HepG2 (cell line): ENCODE results near the gene DGKB. TPM values are rescaled to one million over a fixed set of nuclear protein-coding genes. Genes with fewer than 3 reads are reported as not detected.

Source experiments
- ATAC-seq: fragments of 200-7000 bp; cut with Tn5 transposase; 3 replicates; pipeline ENCODE4 v1.9.1; 2020; ENCODE audit warnings: mild to moderate bottlenecking, moderate library complexity
- BruUV-seq: library from RNA; stranded (reverse); fragments of 400-500 nt; replicated peaks from 2 replicates; lab custom pipeline; 2021; lab: Mats Ljungman, UMichigan
- CTCF ChIA-PET: fragments of 300-600 bp; formaldehyde crosslinking; extraction: SDS; loops from one replicate; lab custom pipeline; 2021; ENCODE audit warnings: low total read pairs, inconsistent platforms, low intra/inter-chr PET ratio; lab: Yijun Ruan, JAX
- POLR2A ChIA-PET: fragments of 350-600 bp; sonication (Branson Sonifier 250); formaldehyde crosslinking; loops from one replicate; lab custom pipeline; 2020; ENCODE audit warnings: antibody characterized with exemption, inconsistent platforms; lab: Yijun Ruan, JAX
- DNase-seq: peaks from one replicate; pipeline ENCODE4 v3.0.0-alpha.2; 2015; ENCODE audit warnings: low spot score
- FAIRE-seq: peaks from 3 replicates; lab custom pipeline; 2011; peaks lifted over from hg19 to GRCh38; lab: Jason Lieb, UNC
- H2AFZ ChIP-seq: one replicate; pipeline ENCODE4 v1.6.1; 2011; ENCODE audit warnings: low read length, inconsistent platforms
- H3K27ac ChIP-seq: fragments of 300-600 bp; 3 replicates; pipeline ENCODE4 v1.8.0; 2011; ENCODE audit warnings: mixed run types, mild to moderate bottlenecking, mixed read lengths, low read length, inconsistent platforms; ENCODE audit not compliant: insufficient read depth; ENCODE audit errors: extremely low read length
- H3K27me3 ChIP-seq, 2 experiments: fragments of 200-600 bp in 1 of 2; 2 replicates in 1 of 2; 3 replicates in 1 of 2; pipeline versions ENCODE4 v1.6.0 to v1.8.0; 2011; ENCODE audit warnings: low read length in 2 of 2, mild to moderate bottlenecking in 2 of 2, moderate library complexity in 2 of 2, inconsistent platforms in 1 of 2; ENCODE audit not compliant: insufficient read depth in 2 of 2, control insufficient read depth in 1 of 2
- H3K36me3 ChIP-seq, 2 experiments: fragments of 200-600 bp in 1 of 2; replicated peaks in 1 of 2; 2 replicates in 1 of 2; 3 replicates in 1 of 2; pipeline versions ENCODE4 v1.5.1 to v1.8.0; 2011; ENCODE audit warnings: low read length in 2 of 2, inconsistent platforms in 1 of 2; ENCODE audit not compliant: insufficient read depth in 2 of 2, control insufficient read depth in 1 of 2
- H3K4me1 ChIP-seq: 2 replicates; pipeline ENCODE4 v1.5.1; 2012; ENCODE audit warnings: low read length, inconsistent platforms; ENCODE audit not compliant: insufficient read depth
- H3K4me2 ChIP-seq: 2 replicates; pipeline ENCODE4 v1.6.0; 2011; ENCODE audit warnings: low read depth, low read length, inconsistent platforms
- H3K4me3 ChIP-seq, 3 experiments: fragments of 200-600 bp in 1 of 3; sonication (generic), shearing (Covaris generic) in 1 of 3; replicated peaks in 1 of 3; 2 replicates each; pipeline ENCODE4 v1.5.1; 2011 to 2016; ENCODE audit warnings: low read length in 3 of 3, inconsistent platforms in 2 of 3, low read depth in 2 of 3, mild to moderate bottlenecking in 2 of 3, control low read depth in 1 of 3, mixed read lengths in 1 of 3; ENCODE audit not compliant: insufficient read depth in 1 of 3
- H3K79me2 ChIP-seq: one replicate; pipeline ENCODE4 v1.6.1; 2011; ENCODE audit warnings: low read length, inconsistent platforms; ENCODE audit not compliant: insufficient read depth
- H3K9ac ChIP-seq: 2 replicates; pipeline ENCODE4 v1.6.0; 2011; ENCODE audit warnings: mild to moderate bottlenecking, low read depth, low read length, inconsistent platforms; ENCODE audit not compliant: insufficient read depth
- H3K9me3 ChIP-seq: 2 replicates; pipeline ENCODE4 v1.5.1; 2012; ENCODE audit warnings: mild to moderate bottlenecking, low read length
- H4K20me1 ChIP-seq: 2 replicates; pipeline ENCODE4 v1.6.0; 2011; ENCODE audit warnings: inconsistent platforms, mild to moderate bottlenecking, low read length, moderate library complexity; ENCODE audit not compliant: insufficient read depth
- MAFF ChIP-seq: IDR thresholded peaks from 2 replicates; pipeline ENCODE4 v1.6.1; 2011; ENCODE audit warnings: low read depth, low read length, improper control_type of control experiment
- MAFG ChIP-seq: sonication (generic); formaldehyde crosslinking; IDR thresholded peaks from 2 replicates; pipeline ENCODE4 v1.5.1; 2020; ENCODE audit warnings: mild to moderate bottlenecking, missing genetic modification reagents
- MAFK ChIP-seq, 2 experiments: IDR thresholded peaks in 1 of 2; conservative IDR thresholded peaks in 1 of 2; 2 replicates each; pipeline ENCODE4 v1.6.1; 2011; ENCODE audit warnings: improper control_type of control experiment in 2 of 2, low read length in 2 of 2
- NBN ChIP-seq: fragments of 450-650 bp; conservative IDR thresholded peaks from 2 replicates; pipeline ENCODE4 v1.6.1; 2017
- SNAPC2 ChIP-seq: sonication (generic); formaldehyde crosslinking; IDR thresholded peaks from 2 replicates; pipeline ENCODE4 v1.8.1; 2022; ENCODE audit warnings: mild to moderate bottlenecking, missing genetic modification reagents
- SP140L ChIP-seq: sonication (generic); formaldehyde crosslinking; IDR thresholded peaks from 2 replicates; pipeline ENCODE4 v1.4.0; 2020; ENCODE audit warnings: missing genetic modification reagents, borderline replicate concordance
- TBP ChIP-seq: sonication (generic); formaldehyde crosslinking; IDR thresholded peaks from 2 replicates; pipeline ENCODE4 v1.5.0; 2020; ENCODE audit warnings: missing genetic modification reagents
- TEAD3 ChIP-seq: optimal IDR thresholded peaks from 2 replicates; pipeline ENCODE3; 2016; ENCODE audit warnings: borderline replicate concordance
- ZMYM3 ChIP-seq: sonication (generic); formaldehyde crosslinking; IDR thresholded peaks from 2 replicates; pipeline ENCODE4 v1.5.1; 2020; ENCODE audit warnings: mild to moderate bottlenecking, missing genetic modification reagents
- ZNF451 ChIP-seq: sonication (generic); formaldehyde crosslinking; IDR thresholded peaks from 2 replicates; pipeline ENCODE4 v1.5.0; 2020; ENCODE audit warnings: mild to moderate bottlenecking, missing genetic modification reagents
- ZNF766 ChIP-seq: sonication (generic); formaldehyde crosslinking; IDR thresholded peaks from 2 replicates; pipeline ENCODE4 v1.5.0; 2020; ENCODE audit warnings: missing genetic modification reagents, borderline replicate concordance
- WGBS: methylation state at CpG from one replicate; pipeline ENCODE4 v1.1.6; 2017; ENCODE audit warnings: low lambda C conversion rate; 5-methylcytosine and 5-hydroxymethylcytosine counted together
- in situ Hi-C: cut with HindIII; loops from 2 replicates; pipeline ENCODE4 v1.10.0; 2017; ENCODE audit warnings: low pct_unique_long_range_greater_than_20kb; ENCODE audit not compliant: extremely low pct_ligation_motif_present
- intact Hi-C: fragments of 100-400 bp; cut with micrococcal nuclease; formaldehyde crosslinking; loops from one replicate; pipeline ENCODE4 v1.10.0; 2022; ENCODE audit not compliant: unreplicated experiment
- polyA plus RNA-seq, 8 experiments: library from polyadenylated mRNA; depleted of rRNA in 3 of 8; stranded (reverse) in 7 of 8; unstranded in 1 of 8; fragments of >200 nt; fragmentation: Illumina TruSeq in 4 of 8; extraction: Trizol in 4 of 8; gene quantifications; 2 replicates each; pipeline versions ENCODE4 v1.2.1 to v1.2.3, GENCODE V29; 2011 to 2016; ENCODE audit warnings: low read depth in 4 of 8, missing spikeins in 1 of 8, mixed read lengths in 1 of 8; ENCODE audit not compliant: insufficient read depth in 1 of 8
- total RNA-seq, 5 experiments: library from RNA; depleted of rRNA; stranded (reverse); fragments of >200 nt; fragmentation: Illumina TruSeq; extraction: Trizol; gene quantifications; 2 replicates each; pipeline ENCODE4 v1.2.3, GENCODE V29; 2016; ENCODE audit warnings: low read depth in 1 of 5
- TF ChIP-seq, protein P1 (sequence below): fragments of 450-650 bp; IDR thresholded peaks from 2 replicates; pipeline ENCODE4 v1.6.1; 2017

The DGKB gene
- total and polyA plus RNA-seq, 2 of the 13 experiments (the other 11 are each of a cell fraction or from before 2014, with no cell fraction given) = not detected

DNA sequence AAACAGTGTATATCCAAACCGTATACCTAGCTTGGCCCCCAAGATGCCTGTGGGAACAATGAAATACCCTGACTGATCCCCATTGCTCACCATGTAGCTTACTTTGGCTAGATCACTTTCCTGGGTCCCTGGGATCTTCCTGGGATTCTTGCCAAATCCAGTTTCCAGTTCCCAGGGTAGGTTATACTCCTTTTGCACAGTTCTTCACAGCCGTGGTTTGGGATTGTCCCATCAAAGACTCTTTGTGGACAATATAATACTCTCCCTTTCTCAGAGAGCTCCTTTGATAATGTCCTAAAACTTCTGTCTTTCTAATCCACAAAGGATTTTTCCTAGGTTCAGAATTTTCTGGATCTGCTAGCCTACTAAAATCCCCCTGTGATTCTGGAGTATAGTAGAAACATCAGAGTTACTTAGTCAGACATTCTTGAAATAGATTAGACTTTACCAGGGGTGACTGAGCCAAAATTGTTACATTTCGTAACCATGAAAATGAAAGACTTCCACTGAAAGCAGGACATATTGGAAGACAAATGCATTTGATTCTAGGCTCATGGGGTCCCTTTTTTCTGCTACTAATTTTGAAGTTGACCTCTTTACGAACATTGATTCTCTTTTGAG, 524.8 kb downstream of the DGKB start:
- Histone ChIP-seq H3K27ac (no peak overlapping the region), H3K9me3 (peaks cover 88% of the 10 kb centered on the region), H3K79me2 (no peaks in the 10 kb centered on the region), H3K27me3 (no peaks in the 10 kb centered on the region), H3K36me3 (no peaks in the 10 kb centered on the region), H3K9ac (no peak overlapping the region), H3K4me1 (no peaks in the 10 kb centered on the region), H2AFZ (no peak overlapping the region), H4K20me1 (no peaks in the 10 kb centered on the region), H3K4me2 (no peak overlapping the region), H3K4me3 (no peak overlapping the region)
- WGBS = 19% methylated on average over 4 of the region's 4 CpGs
- CTCF ChIA-PET = no interaction called here
- ATAC-seq (no peak), DNase-seq (no peak), FAIRE-seq (no peak)
- POLR2A ChIA-PET = no interaction called here
- in situ Hi-C loops (no loop called here), intact Hi-C loops (no loop called here)
- TF ChIP-seq, protein P1, sequence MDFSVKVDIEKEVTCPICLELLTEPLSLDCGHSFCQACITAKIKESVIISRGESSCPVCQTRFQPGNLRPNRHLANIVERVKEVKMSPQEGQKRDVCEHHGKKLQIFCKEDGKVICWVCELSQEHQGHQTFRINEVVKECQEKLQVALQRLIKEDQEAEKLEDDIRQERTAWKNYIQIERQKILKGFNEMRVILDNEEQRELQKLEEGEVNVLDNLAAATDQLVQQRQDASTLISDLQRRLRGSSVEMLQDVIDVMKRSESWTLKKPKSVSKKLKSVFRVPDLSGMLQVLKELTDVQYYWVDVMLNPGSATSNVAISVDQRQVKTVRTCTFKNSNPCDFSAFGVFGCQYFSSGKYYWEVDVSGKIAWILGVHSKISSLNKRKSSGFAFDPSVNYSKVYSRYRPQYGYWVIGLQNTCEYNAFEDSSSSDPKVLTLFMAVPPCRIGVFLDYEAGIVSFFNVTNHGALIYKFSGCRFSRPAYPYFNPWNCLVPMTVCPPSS = no peak
- no peak for TF ChIP-seq ZNF766
- TF ChIP-seq TBP (CRISPR knock-in tag) = no peak
- TF ChIP-seq NBN = no peak
- BruUV-seq = no TSS peak

DNA sequence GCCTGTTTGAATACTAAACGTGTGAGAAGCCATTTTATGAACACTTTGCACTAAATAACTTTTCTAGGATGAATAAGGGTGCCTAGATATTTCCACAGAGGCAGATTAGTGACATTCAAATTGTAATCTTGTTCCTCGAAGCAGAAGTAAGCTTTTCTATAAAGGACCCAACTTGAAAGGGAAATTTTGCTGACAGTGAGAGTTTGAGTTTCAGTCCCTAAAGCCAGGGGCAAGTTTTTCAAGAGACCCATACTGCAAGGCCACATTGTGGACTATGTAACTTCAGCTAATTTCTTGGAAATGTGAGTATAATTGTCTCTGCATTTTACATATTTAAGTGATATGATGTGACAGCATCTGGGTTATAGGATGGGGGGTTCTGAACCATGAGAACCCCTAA, 525.8 kb downstream of the DGKB start:
- no peaks in the 10 kb centered on the region for H3K36me3 ChIP-seq
- in situ Hi-C loops (no loop called here), intact Hi-C loops (no loop called here)
- H3K27ac ChIP-seq = no peak overlapping the region
- FAIRE-seq (no peak), DNase-seq (no peak), ATAC-seq (no peak)
- no TSS peak for BruUV-seq
- CTCF ChIA-PET = no interaction called here
- no peak overlapping the region for H2AFZ ChIP-seq
- no peaks in the 10 kb centered on the region for H3K79me2 ChIP-seq
- no peak overlapping the region for H3K4me3 ChIP-seq
- no peak overlapping the region for H3K4me2 ChIP-seq
- TF ChIP-seq MAFK (conservative IDR thresholded peaks at IDR 0.05 in 1 of 2, IDR thresholded peaks at IDR 0.05 in 1 of 2; ENCODE audit: low read length in 2 of 2) (peak; percentile 31 to 59; a peak in 2 of 4 replicates), TEAD3 (CRISPR knock-in tag) (no peak), SNAPC2 (CRISPR knock-in tag) (no peak), ZNF451 (no peak), MAFG (CRISPR knock-in tag) (no peak), SP140L (CRISPR knock-in tag) (no peak), ZMYM3 (no peak), MAFF (peak; percentile 43; the same call in 1 of the 2 replicates)
- 0% methylated on average over 2 of the region's 2 CpGs for WGBS
- H3K4me1 ChIP-seq = no peaks in the 10 kb centered on the region
- no peaks in the 10 kb centered on the region for H4K20me1 ChIP-seq
- POLR2A ChIA-PET = no interaction called here
- H3K27me3 ChIP-seq = no peaks in the 10 kb centered on the region
- no peak overlapping the region for H3K9ac ChIP-seq
- peaks cover 86% of the 10 kb centered on the region for H3K9me3 ChIP-seq
